ENCODE measurements around the gene FHL1. TPM values are rescaled to one million over a fixed set of nuclear protein-coding genes. Genes with fewer than 3 reads are reported as not detected.

The FHL1 gene
- total RNA-seq, 1 donor from 2014 or later: 6.4 TPM

- ChIA-PET CTCF (no interaction called here), POLR2A (no interaction called here)
- Mint-ChIP-seq H3K4me1 (no peaks in the 10 kb centered on the region), H3K9me3 (no peaks in the 10 kb centered on the region), H3K27me3 (no peaks in the 10 kb centered on the region), H3K4me3 (no peak overlapping the region), H3K36me3 (ENCODE audit: low read depth) (no peaks in the 10 kb centered on the region), H3K27ac (no peak overlapping the region)
- DNase-seq (no peak), ATAC-seq (ENCODE audit: low read depth) (no peak)
- intact Hi-C loops (cut with micrococcal nuclease): no loop called here
- TF ChIP-seq CTCF (IDR thresholded peaks at IDR 0.05): no peak
Measured at GRCh38 chrX:136183917-136184316, 36.6 kb downstream of the FHL1 start.

- ATAC-seq (ENCODE audit: low read depth) (no peak), DNase-seq (no peak)
- ChIA-PET CTCF (no interaction called here), POLR2A (no interaction called here)
- intact Hi-C loops (cut with micrococcal nuclease): no loop called here
- Mint-ChIP-seq H3K4me1 (no peaks in the 10 kb centered on the region), H3K27me3 (no peaks in the 10 kb centered on the region), H3K36me3 (ENCODE audit: low read depth) (no peaks in the 10 kb centered on the region), H3K9me3 (no peaks in the 10 kb centered on the region), H3K4me3 (no peak overlapping the region), H3K27ac (no peak overlapping the region)
- no peak for TF ChIP-seq CTCF (IDR thresholded peaks at IDR 0.05)
Measured at GRCh38 chrX:136185401-136186022, 38.2 kb downstream of the FHL1 start.

- DNase-seq: no peak
- no peak for ATAC-seq (ENCODE audit: low read depth)
- no peaks in the 10 kb centered on the region for H3K27me3 Mint-ChIP-seq
- POLR2A ChIA-PET: no interaction called here
- no peak overlapping the region for H3K27ac Mint-ChIP-seq
- H3K4me3 Mint-ChIP-seq: no peak overlapping the region
- no peaks in the 10 kb centered on the region for H3K9me3 Mint-ChIP-seq
- no peak for TF ChIP-seq CTCF (IDR thresholded peaks at IDR 0.05)
- intact Hi-C loops (cut with micrococcal nuclease): no loop called here
- no peaks in the 10 kb centered on the region for H3K4me1 Mint-ChIP-seq
- no peaks in the 10 kb centered on the region for H3K36me3 Mint-ChIP-seq (ENCODE audit: low read depth)
- CTCF ChIA-PET: no interaction called here
Measured at GRCh38 chrX:136186023-136186413, 38.7 kb downstream of the FHL1 start.

- H3K36me3 Mint-ChIP-seq (ENCODE audit: low read depth): no peaks in the 10 kb centered on the region
- H3K27me3 Mint-ChIP-seq: no peaks in the 10 kb centered on the region
- H3K9me3 Mint-ChIP-seq: no peaks in the 10 kb centered on the region
- intact Hi-C loops (cut with micrococcal nuclease): no loop called here
- no peak for TF ChIP-seq CTCF (IDR thresholded peaks at IDR 0.05)
- no peak overlapping the region for H3K27ac Mint-ChIP-seq
- peaks cover 22% of the 10 kb centered on the region for H3K4me1 Mint-ChIP-seq
- H3K4me3 Mint-ChIP-seq: no peak overlapping the region
- no peak for DNase-seq
- ChIA-PET CTCF (no interaction called here), POLR2A (no interaction called here)
- no peak for ATAC-seq (ENCODE audit: low read depth)
Measured at GRCh38 chrX:136189222-136189621, 41.9 kb downstream of the FHL1 start.

- Mint-ChIP-seq H3K27me3 (no peaks in the 10 kb centered on the region), H3K27ac (no peak overlapping the region), H3K4me1 (peaks cover 27% of the 10 kb centered on the region), H3K9me3 (no peaks in the 10 kb centered on the region), H3K4me3 (no peak overlapping the region), H3K36me3 (ENCODE audit: low read depth) (no peaks in the 10 kb centered on the region)
- POLR2A ChIA-PET: no interaction called here
- no peak for ATAC-seq (ENCODE audit: low read depth)
- CTCF ChIA-PET: no interaction called here
- no peak for DNase-seq
- intact Hi-C loops (cut with micrococcal nuclease): no loop called here
- TF ChIP-seq CTCF (IDR thresholded peaks at IDR 0.05): no peak
Measured at GRCh38 chrX:136190038-136190713, 42.8 kb downstream of the FHL1 start.

Measured in activated B cell treated with CpG ODN at 0.5 μM for 24 hours (primary cell).